ENCODE data around the gene ABL1.

ABL1 gene

DNA sequence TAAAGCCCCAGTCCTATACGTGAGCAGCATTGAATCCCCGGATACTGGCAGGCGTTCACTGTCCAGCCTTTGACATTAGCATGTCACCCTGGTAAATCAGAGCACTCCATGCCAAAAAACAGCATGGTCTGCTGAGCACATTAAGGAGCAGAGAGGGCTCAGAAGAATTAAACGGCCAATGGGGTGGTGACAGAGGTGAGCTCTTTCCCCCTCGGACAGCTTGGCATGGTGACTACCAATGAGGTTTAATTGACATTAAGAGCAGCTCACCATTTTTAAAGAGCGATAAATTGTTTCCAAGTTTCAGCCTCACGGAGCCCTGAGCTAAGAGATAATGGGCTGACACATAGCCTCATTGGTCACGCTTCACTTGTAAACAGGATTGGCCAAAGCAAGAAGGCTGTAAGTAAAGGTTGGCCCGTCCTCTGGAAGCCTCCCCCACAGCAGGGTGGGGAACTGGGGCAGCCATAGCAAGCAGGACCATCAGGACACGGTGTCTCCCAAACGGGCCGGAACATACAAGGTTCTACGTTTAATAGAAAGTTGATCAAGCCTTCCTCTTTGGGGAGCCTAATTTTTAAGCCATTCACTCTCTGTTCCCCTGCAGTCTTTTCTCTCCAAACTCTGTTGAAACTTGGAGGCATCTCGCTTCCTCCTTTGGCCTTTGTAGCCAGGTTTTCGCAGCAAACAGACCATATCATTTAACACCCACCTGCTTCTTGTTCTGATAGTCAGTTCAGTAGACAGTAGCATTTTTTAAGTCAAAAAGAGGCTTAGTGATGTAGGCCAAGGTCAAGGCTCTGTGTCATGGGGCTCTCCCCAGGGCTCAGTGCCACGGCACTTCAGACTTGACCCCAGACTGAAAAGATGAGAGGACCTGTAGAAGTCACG, 35.7 kb downstream of the ABL1 start:
- TF ChIP-seq GATA2 (IDR thresholded peaks at IDR 0.05; ENCODE audit: low read depth, low read length) (no peak), GATA3 (IDR thresholded peaks at IDR 0.05; ENCODE audit: low read depth, low read length) (no peak)

DNA sequence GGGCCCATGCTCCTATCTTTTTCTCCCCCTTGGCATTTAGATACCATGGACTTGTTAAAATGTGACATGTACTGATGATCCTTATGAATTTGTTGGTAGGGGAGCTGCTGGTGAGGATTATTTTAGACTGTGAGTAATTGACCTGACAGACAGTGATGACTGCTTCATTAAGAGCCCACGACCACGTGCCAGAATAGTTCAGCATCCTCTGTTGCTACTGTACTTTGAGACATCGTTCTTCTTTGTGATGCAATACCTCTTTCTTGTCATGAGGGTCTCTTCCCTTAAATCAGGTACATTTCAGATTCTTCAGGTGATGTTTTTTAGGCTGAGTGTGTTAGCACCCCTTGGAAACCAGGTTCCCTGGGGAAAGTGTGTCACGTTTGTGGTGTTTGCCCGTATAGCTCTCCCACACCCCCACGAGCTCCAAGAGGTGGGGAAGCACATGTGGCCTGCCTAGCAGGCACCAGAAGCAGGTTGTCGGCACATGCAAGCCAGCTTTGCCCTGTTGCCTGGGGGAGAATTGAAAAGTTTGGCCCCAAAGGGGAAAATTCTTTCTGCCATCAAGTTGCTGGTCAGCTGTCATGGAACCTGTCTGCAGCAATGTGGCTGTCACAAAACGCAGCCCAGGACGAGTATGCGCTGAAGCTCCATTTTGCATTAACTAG, 36.5 kb downstream of the ABL1 start:
- TF ChIP-seq GATA3 (IDR thresholded peaks at IDR 0.05; ENCODE audit: low read depth, low read length), result no peak
- no peak for TF ChIP-seq GATA2 (IDR thresholded peaks at IDR 0.05; ENCODE audit: low read depth, low read length)

DNA sequence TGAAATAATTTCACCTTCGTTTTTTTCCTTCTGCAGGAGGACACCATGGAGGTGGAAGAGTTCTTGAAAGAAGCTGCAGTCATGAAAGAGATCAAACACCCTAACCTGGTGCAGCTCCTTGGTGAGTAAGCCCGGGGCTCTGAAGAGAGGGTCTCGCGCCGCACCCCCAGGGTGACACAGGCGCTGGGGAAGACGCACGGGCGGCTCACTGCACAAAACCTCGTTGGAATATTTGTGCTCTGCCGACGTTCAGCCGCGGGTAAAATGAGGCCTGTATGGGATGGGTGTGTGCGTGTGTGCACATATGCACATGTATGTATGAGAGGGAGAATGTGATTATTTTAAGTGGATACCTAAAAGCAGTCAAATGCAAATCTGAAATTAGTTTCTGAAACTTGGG, 37.0 kb downstream of the ABL1 start:
- no peak for TF ChIP-seq GATA3 (IDR thresholded peaks at IDR 0.05; ENCODE audit: low read depth, low read length)
- no peak for TF ChIP-seq GATA2 (IDR thresholded peaks at IDR 0.05; ENCODE audit: low read depth, low read length)

GRCh38 chr9:130872508-130872907, 37.5 kb downstream of the ABL1 start:
- no peak for TF ChIP-seq GATA2 (IDR thresholded peaks at IDR 0.05; ENCODE audit: low read depth, low read length)
- TF ChIP-seq GATA3 (IDR thresholded peaks at IDR 0.05; ENCODE audit: low read depth, low read length), result no peak

- TF ChIP-seq GATA3 (IDR thresholded peaks at IDR 0.05; ENCODE audit: low read depth, low read length), result no peak
- TF ChIP-seq GATA2 (IDR thresholded peaks at IDR 0.05; ENCODE audit: low read depth, low read length), result no peak
Observed at GRCh38 chr9:130872912-130873503, 38.0 kb downstream of the ABL1 start.

- no peak for TF ChIP-seq GATA3 (IDR thresholded peaks at IDR 0.05; ENCODE audit: low read depth, low read length)
- TF ChIP-seq GATA2 (IDR thresholded peaks at IDR 0.05; ENCODE audit: low read depth, low read length), result no peak
Observed at GRCh38 chr9:130873966-130874365, 38.9 kb downstream of the ABL1 start.

- no peak for TF ChIP-seq GATA2 (IDR thresholded peaks at IDR 0.05; ENCODE audit: low read depth, low read length)
- TF ChIP-seq GATA3 (IDR thresholded peaks at IDR 0.05; ENCODE audit: low read depth, low read length), result no peak
Observed at GRCh38 chr9:130874783-130875182, 39.7 kb downstream of the ABL1 start.

DNA sequence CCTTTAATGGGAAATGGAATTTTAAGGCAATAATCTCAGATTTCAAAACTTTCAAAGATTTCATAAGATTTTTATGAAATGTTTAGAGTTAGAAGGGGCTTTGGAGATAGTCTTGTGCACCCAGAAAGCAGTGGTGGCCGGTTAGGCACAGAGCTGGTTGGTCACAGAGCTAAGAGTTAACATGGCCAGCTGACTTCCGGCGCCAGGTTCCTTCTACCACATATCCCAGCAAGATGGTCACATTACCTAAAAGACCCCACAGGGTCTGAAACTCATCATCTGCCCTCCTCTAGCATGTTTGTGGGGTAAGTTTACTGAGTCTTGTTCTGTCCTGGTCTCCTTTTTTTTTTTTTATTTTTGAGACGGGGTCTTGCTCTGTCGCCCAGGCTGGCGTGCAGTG, 42.2 kb downstream of the ABL1 start:
- no peak for TF ChIP-seq GATA3 (IDR thresholded peaks at IDR 0.05; ENCODE audit: low read depth, low read length)
- TF ChIP-seq GATA2 (IDR thresholded peaks at IDR 0.05; ENCODE audit: low read depth, low read length), result no peak

GRCh38 chr9:130878295-130878694, 43.2 kb downstream of the ABL1 start:
- no peak for TF ChIP-seq GATA3 (IDR thresholded peaks at IDR 0.05; ENCODE audit: low read depth, low read length)
- no peak for TF ChIP-seq GATA2 (IDR thresholded peaks at IDR 0.05; ENCODE audit: low read depth, low read length)

GRCh38 chr9:130879863-130880411, 44.9 kb downstream of the ABL1 start:
- TF ChIP-seq GATA3 (IDR thresholded peaks at IDR 0.05; ENCODE audit: low read depth, low read length), result no peak
- no peak for TF ChIP-seq GATA2 (IDR thresholded peaks at IDR 0.05; ENCODE audit: low read depth, low read length)

DNA sequence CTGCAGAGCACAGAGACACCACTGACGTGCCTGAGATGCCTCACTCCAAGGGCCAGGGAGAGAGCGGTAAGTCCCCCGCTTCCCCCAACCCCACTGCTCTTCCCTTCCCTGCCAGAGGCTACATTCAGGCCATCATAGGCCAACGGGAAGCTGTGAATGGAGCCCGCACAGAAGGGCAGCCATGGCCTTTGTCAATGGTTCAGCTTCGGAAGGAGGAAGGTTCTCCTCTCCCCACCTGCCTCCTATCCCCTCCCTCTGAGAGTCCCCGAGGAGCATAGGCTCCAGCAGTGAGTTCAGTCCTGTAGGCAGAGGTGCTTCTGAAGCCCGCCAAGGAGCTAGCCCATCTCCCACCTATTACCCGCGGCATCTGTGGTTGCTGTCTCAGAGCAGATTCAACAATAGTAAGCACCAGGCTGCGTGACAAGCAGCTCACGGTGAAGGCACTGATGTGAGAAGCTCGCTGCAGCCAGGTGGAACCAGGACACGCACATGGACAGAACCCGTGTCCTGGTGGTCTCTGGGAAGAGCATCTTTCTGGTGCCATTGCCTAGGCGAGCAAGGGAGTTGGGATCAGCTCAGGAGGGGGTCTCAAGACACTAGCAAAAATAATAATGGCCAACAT, 45.7 kb downstream of the ABL1 start:
- TF ChIP-seq GATA2 (IDR thresholded peaks at IDR 0.05; ENCODE audit: low read depth, low read length) (no peak), GATA3 (IDR thresholded peaks at IDR 0.05; ENCODE audit: low read depth, low read length) (no peak)

- TF ChIP-seq GATA3 (IDR thresholded peaks at IDR 0.05; ENCODE audit: low read depth, low read length) (no peak), GATA2 (IDR thresholded peaks at IDR 0.05; ENCODE audit: low read depth, low read length) (no peak)
Observed at GRCh38 chr9:130881516-130881915, 46.5 kb downstream of the ABL1 start.

- TF ChIP-seq GATA2 (IDR thresholded peaks at IDR 0.05; ENCODE audit: low read depth, low read length) (no peak), GATA3 (IDR thresholded peaks at IDR 0.05; ENCODE audit: low read depth, low read length) (no peak)
Observed at GRCh38 chr9:130882696-130883225, 47.7 kb downstream of the ABL1 start.

DNA sequence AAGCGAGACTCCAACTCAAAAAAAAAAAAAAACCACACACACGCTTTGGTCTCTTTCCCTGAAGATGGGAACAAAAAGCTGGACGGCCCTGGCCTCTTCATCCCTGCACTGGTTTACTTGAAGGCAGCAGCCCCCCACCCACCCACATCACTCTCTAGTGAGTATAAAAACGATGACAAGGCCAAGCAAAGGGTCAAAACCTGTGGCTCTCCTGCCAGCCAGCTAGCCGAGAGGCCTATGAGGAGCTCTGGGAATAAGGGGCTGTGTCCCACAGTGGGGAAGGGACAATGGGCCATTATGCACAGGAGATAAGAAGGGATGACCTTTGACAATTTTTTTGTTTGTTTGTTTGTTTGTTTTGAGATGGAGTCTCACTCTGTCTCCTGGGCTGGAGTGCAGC, 48.4 kb downstream of the ABL1 start:
- no peak for TF ChIP-seq GATA3 (IDR thresholded peaks at IDR 0.05; ENCODE audit: low read depth, low read length)
- TF ChIP-seq GATA2 (IDR thresholded peaks at IDR 0.05; ENCODE audit: low read depth, low read length), result no peak
